Measurements from ENCODE around the gene CCNB2. TPM values are rescaled to one million over a fixed set of nuclear protein-coding genes. Genes with fewer than 3 reads are reported as not detected.

Gene CCNB2
- total and polyA plus RNA-seq, 4 donors = 1.5 to 5.1 (median 2.2) TPM

DNA sequence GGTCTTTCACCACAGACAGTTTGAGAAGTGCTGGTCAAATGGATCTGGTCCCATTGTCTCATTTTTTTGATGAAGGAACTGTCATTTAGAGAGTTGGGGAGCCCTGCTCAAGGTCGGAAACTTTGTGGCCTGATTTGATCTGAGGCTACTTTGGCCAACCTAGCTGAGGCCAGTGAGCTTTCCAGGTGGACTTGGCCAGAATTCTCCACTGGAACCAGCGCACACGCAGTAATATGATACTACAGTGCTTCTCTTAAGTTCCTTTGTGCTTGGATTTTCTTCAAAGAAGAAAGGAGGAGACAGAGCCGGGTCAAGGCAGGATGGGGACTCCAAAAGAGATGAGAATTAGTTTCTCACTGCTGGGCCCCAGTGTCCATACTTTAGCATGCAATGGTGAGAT, 50.5 kb downstream of the CCNB2 start:
- peaks cover 0 to 31% (median 13%) of the 10 kb centered on the region in 4 donors for H3K36me3 ChIP-seq (ENCODE audit: control insufficient read depth in 4 of 4, insufficient read depth in 4 of 4, low read length in 4 of 4)
- ATAC-seq (ENCODE audit: insufficient read depth, low FRiP score) (no peak), DNase-seq (no peak)
- 94 to 99% methylated on average over 4 of the region's 4 CpGs for WGBS, 2 donors
- no peaks in the 10 kb centered on the region for H3K9me3 ChIP-seq (ENCODE audit: control insufficient read depth in 4 of 4, insufficient read depth in 3 of 4, low read length in 3 of 4)
- H3K27ac ChIP-seq (ENCODE audit: low read depth in 1 of 2, low read length in 1 of 2) = no peak overlapping the region
- H3K4me3 ChIP-seq = no peak overlapping the region
- H3K9ac ChIP-seq (ENCODE audit: insufficient read depth in 1 of 2, low read length in 2 of 2) = no peak overlapping the region
- H3K27me3 ChIP-seq (ENCODE audit: control insufficient read depth in 3 of 3, insufficient read depth in 3 of 3, low read length in 2 of 3) = no peaks in the 10 kb centered on the region
- peaks cover 0 to 11% (median 0%) of the 10 kb centered on the region in 5 donors for H3K4me1 ChIP-seq (ENCODE audit: control insufficient read depth in 5 of 5, insufficient read depth in 5 of 5, low read length in 5 of 5)
- no peak for TF ChIP-seq CTCF (IDR thresholded peaks at IDR 0.05; ENCODE audit: control extremely low read depth, extremely low read depth)

DNA sequence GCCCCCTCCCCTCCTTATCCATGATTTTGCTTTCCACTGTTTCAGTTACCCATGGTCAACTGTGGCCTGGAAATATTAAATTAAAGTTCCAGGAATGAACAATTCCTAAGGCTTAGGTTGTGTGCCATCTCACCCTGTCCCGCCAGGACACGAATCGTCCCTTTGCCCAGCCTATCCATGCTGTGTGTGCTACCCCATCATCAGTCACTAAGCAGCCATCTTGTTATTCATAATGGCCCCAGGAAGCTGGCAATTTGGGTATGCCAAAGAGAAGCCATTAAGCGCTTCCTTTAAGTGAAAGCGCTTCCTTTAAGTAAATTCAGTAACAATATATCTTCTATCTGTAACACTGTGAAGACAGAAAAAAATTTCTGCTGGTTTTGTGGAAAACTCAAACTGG, 52.5 kb downstream of the CCNB2 start:
- H3K27ac ChIP-seq (ENCODE audit: low read depth in 1 of 2, low read length in 1 of 2) = no peak overlapping the region
- no peak for ATAC-seq (ENCODE audit: insufficient read depth, low FRiP score)
- 97 to 98% methylated on average over 5 of the region's 5 CpGs for WGBS, 2 donors

DNA sequence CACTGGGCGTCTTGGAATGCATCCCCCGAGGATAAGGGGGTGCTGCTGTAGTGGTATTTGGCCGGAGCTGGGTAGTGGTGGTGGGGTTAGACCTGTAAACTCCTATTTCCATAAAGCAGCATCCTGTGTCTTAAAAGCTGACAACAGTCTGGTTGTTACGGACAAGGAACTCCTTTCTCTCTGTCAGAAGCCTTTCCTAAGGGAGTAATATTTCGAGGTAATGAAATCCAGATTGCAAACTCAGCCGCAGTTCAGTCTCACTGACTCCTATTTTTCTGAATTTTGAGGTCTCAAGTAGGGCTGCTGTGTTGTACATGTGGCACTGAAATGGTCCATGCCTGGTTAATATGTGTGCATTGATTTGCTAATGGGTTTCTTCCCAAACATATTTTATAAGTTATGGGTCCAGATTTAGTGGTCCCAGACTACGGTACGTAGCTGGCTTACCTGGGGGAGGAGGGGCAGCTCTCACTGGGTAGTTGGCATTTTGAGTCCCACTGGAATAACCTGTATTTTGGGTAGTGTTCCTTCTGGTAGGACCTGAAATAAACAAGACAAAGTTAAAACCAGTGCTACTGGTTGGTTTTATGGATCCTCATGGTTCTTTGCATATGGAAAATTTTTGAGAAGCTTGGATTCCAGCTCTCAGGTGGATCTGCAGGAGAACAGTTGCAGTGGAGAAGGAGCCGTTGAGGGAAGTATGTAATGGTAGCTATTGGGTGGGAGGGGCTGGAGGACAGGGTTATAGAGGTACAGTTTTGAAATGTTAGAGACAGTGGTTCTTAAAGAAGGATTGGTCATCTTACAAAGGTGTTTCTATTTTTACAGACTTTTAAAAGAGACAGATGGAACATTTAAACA, 53.1 kb downstream of the CCNB2 start:
- Histone ChIP-seq H3K4me1 (ENCODE audit: control insufficient read depth in 5 of 5, insufficient read depth in 5 of 5, low read length in 5 of 5) (peaks cover 0 to 11% (median 0%) of the 10 kb centered on the region in 5 donors), H3K9me3 (ENCODE audit: control insufficient read depth in 4 of 4, insufficient read depth in 3 of 4, low read length in 3 of 4) (no peaks in the 10 kb centered on the region), H3K27ac (ENCODE audit: low read depth in 1 of 2, low read length in 1 of 2) (no peak overlapping the region), H3K9ac (ENCODE audit: insufficient read depth in 1 of 2, low read length in 2 of 2) (no peak overlapping the region), H3K4me3 (no peak overlapping the region), H3K36me3 (ENCODE audit: control insufficient read depth in 4 of 4, insufficient read depth in 4 of 4, low read length in 4 of 4) (peaks cover 0 to 27% (median 9%) of the 10 kb centered on the region in 4 donors), H3K27me3 (ENCODE audit: control insufficient read depth in 3 of 3, insufficient read depth in 3 of 3, low read length in 2 of 3) (no peaks in the 10 kb centered on the region)
- WGBS, 2 donors = 88 to 93% methylated on average over 9 of the region's 9 CpGs
- peak in 1 of 3 donors; percentile 38 for DNase-seq
- ATAC-seq (ENCODE audit: insufficient read depth, low FRiP score) = no peak
- TF ChIP-seq CTCF (IDR thresholded peaks at IDR 0.05; ENCODE audit: control extremely low read depth, extremely low read depth) = no peak

More for the DNA sequence above, 52.5 kb downstream of the CCNB2 start:
- Histone ChIP-seq H3K4me1 (ENCODE audit: control insufficient read depth in 5 of 5, insufficient read depth in 5 of 5, low read length in 5 of 5) (peaks cover 0 to 11% (median 0%) of the 10 kb centered on the region in 5 donors), H3K9me3 (ENCODE audit: control insufficient read depth in 4 of 4, insufficient read depth in 3 of 4, low read length in 3 of 4) (no peaks in the 10 kb centered on the region), H3K9ac (ENCODE audit: insufficient read depth in 1 of 2, low read length in 2 of 2) (no peak overlapping the region), H3K27me3 (ENCODE audit: control insufficient read depth in 3 of 3, insufficient read depth in 3 of 3, low read length in 2 of 3) (no peaks in the 10 kb centered on the region), H3K36me3 (ENCODE audit: control insufficient read depth in 4 of 4, insufficient read depth in 4 of 4, low read length in 4 of 4) (peaks cover 0 to 30% (median 12%) of the 10 kb centered on the region in 4 donors), H3K4me3 (no peak overlapping the region)
- TF ChIP-seq CTCF (IDR thresholded peaks at IDR 0.05; ENCODE audit: control extremely low read depth, extremely low read depth) = no peak
- no peak for DNase-seq
